AG10803 (cell line): ENCODE data around the gene FILIP1.
A peak's percentile ranks its signal among the peaks of the same experiment; 100 is the strongest.

Experiments used
- DNase-seq: peaks from one replicate; pipeline ENCODE4 v3.0.0; 2010; ENCODE audit warnings: low read depth
- H3K4me3 ChIP-seq: 2 replicates; pipeline ENCODE4 v1.5.1; 2011; ENCODE audit warnings: mild to moderate bottlenecking, low read length, control low read depth
- CTCF ChIP-seq: conservative IDR thresholded peaks from 2 replicates; pipeline ENCODE4 v1.5.1; 2011; ENCODE audit warnings: mild to moderate bottlenecking, low read length, control low read depth, inconsistent platforms

Gene FILIP1

GRCh38 chr6:75353644-75354043 is 140.0 kb downstream of the FILIP1 start:
- DNase-seq = no peak
- TF ChIP-seq CTCF = no peak

GRCh38 chr6:75351570-75351969 is 142.0 kb downstream of the FILIP1 start:
- no peak for DNase-seq
- H3K4me3 ChIP-seq = no peak overlapping the region
- TF ChIP-seq CTCF = no peak

More at GRCh38 chr6:75353644-75354043, 140.0 kb downstream of the FILIP1 start:
- H3K4me3 ChIP-seq = no peak overlapping the region

- H3K4me3 ChIP-seq = no peak overlapping the region
- DNase-seq = no peak
- no peak for TF ChIP-seq CTCF
Measured at GRCh38 chr6:75350808-75351207, 142.8 kb downstream of the FILIP1 start.

- no peak for TF ChIP-seq CTCF
- no peak overlapping the region for H3K4me3 ChIP-seq
- DNase-seq = no peak
Measured at GRCh38 chr6:75350156-75350555, 143.4 kb downstream of the FILIP1 start.

GRCh38 chr6:75349262-75349984 is 144.2 kb downstream of the FILIP1 start:
- peak overlapping the region; percentile 15 for H3K4me3 ChIP-seq
- no peak for TF ChIP-seq CTCF
- no peak for DNase-seq

GRCh38 chr6:75348882-75349261 is 144.7 kb downstream of the FILIP1 start:
- DNase-seq = no peak
- H3K4me3 ChIP-seq = no peak overlapping the region
- no peak for TF ChIP-seq CTCF

GRCh38 chr6:75347898-75348610 is 145.5 kb downstream of the FILIP1 start:
- no peak for DNase-seq
- no peak for TF ChIP-seq CTCF
- H3K4me3 ChIP-seq = no peak overlapping the region
